Smooth muscle cell of the coronary artery (primary cell): ENCODE data around the gene OR6C68. TPM values are rescaled to one million over a fixed set of nuclear protein-coding genes. Genes with fewer than 3 reads are reported as not detected.

Experiments
- total RNA-seq: library from RNA; depleted of rRNA; stranded (reverse); fragments of >200 nt; gene quantifications from 2 replicates; pipeline ENCODE4 v1.2.3, GENCODE V29; 2014; ENCODE audit warnings: low replicate concordance

The OR6C68 gene
- not detected in 2 replicates for total RNA-seq

DNA sequence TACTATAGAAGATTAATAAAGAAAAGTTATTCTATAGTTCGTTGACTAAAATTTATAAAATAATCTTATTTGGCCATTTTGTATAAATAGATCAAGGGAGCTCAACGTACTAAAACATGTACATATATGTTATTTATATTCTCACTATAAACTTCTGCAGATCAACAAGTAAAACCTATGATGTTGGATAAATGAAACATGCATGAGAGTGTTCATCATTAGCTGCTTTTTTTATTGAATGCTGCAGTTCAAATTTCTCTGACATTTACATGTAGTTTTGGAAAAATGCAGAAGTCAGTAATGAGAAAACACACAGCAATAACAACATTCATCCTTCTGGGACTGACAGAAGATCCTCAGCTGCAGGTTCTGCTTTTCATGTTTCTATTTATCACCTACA is at the start of gene OR6C68:
Gene OR6C68 (plus strand): TSS at position 301 of the 400 bp plus-strand sequence. CDS start 0 bp downstream, at position 301.

DNA sequence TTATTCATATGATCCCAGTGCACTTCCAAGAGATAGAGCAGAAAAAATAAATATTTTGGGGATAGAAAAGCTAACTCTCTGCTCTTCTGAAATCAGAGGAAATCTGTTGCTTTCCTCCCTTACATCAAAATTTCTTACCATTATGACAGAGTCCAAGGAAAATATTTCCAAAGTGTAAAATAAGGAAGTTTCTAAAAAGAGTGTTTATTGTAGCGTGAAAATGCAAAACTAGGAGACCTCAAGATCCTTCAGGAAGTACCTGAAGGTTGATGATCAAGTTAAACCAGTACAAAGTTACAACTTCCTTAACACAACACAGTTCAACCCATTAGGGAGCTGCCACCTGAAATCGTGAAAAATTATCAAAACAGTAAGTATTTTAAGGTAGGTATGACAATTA is 48.4 kb upstream of the OR6C68 start, which contains the start of gene OR6C2:
Gene OR6C2 (plus strand): TSS at position 301 of the 400 bp plus-strand sequence. CDS start 8,138 bp downstream, outside the sequence.

DNA sequence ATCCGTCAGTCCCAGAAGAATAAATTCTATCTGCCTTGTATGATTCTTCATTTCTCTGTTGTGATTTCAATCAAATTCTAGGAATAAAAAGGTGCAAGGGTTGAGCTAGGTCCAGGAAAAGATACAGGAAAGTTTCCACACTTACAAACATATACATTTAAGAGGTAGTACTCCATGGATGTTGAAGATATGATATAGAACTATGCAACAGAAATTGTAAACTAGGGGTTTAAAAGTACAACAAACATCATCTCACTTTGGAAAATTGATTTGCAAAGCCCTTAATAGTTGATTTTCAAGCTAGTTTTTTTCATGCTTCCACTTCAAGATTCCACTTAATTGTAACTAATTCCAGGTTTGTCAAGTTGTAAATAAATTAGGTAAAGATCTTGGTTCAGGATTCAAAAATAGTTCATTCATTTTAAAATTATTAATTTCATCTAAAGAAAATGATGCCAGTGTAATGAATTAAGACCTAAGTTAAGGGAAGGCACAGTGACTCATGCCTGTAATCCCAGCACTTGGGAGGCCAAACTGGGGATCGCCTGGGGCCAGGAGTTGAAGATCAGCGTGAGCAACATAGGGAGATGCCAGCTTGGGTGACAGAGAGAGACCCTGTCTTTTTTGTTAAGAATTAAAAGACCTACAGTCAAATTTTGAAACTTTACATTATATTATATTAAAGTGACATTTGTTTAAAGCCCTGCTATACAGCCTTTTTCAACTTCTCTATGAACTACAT is 21.9 kb upstream of the OR6C68 start, which contains the start of gene OR6C70:
Gene OR6C70 (minus strand): TSS at position 51 of the 742 bp plus-strand sequence. CDS start 0 bp downstream, at position 51.

Other genes with a start within 250 kb of the OR6C68 start
- not detected in 2 replicates for gene OR6C74, start 247.8 kb upstream of the OR6C68 start, total RNA-seq
- gene OR6C6, start 195.8 kb upstream of the OR6C68 start, total RNA-seq, result not detected in 2 replicates
- not detected in 2 replicates for gene OR6C1, start 178.0 kb upstream of the OR6C68 start, total RNA-seq
- not detected in 2 replicates for gene OR6C3, start 161.6 kb upstream of the OR6C68 start, total RNA-seq
- gene OR6C75, start 129.4 kb upstream of the OR6C68 start, total RNA-seq, result not detected in 2 replicates
- gene OR6C65, start 91.8 kb upstream of the OR6C68 start, total RNA-seq, result not detected in 2 replicates
- not detected in 2 replicates for gene OR6C76, start 66.1 kb upstream of the OR6C68 start, total RNA-seq
- gene OR6C2, start 48.3 kb upstream of the OR6C68 start, total RNA-seq, result not detected in 2 replicates
- gene OR6C70, start 22.2 kb upstream of the OR6C68 start, total RNA-seq, result not detected in 2 replicates
- not detected in 2 replicates for gene OR6C4, start 57.2 kb downstream of the OR6C68 start, total RNA-seq
- gene OR2AP1, start 80.1 kb downstream of the OR6C68 start, total RNA-seq, result not detected in 2 replicates
- gene OR10P1, start 144.5 kb downstream of the OR6C68 start, total RNA-seq, result not detected in 2 replicates
- gene ITGA7, start 215.5 kb downstream of the OR6C68 start, total RNA-seq, result 3.8 and 72.7 TPM in 2 replicates
- gene BLOC1S1, start 223.7 kb downstream of the OR6C68 start, total RNA-seq, result 82.0 and 115 TPM in 2 replicates
- gene RDH5, start 228.0 kb downstream of the OR6C68 start, total RNA-seq, result 3.8 and 65.1 TPM in 2 replicates
- gene CD63, start 236.6 kb downstream of the OR6C68 start, total RNA-seq, result 2,585 and 6,003 TPM in 2 replicates